Heart left ventricle (tissue), 13 donors: ENCODE results near the gene FOXN1.

Experiments used
- POLR2A ChIP-seq, 2 donors: fragments of 450-650 bp; IDR thresholded peaks; one replicate each; pipeline ENCODE4 v1.6.1; 2017; ENCODE audit warnings: antibody characterized with exemption in 2 of 2, mild to moderate bottlenecking in 2 of 2, moderate library complexity in 2 of 2
- TF ChIP-seq, protein P1 (sequence below), 12 donors: fragments of 200-600 bp; sonication (generic) in 4 of 12; IDR thresholded peaks; one replicate each; pipeline versions ENCODE4 v1.5.0 to v1.8.0; 2018 to 2022; ENCODE audit warnings: antibody characterized with exemption in 12 of 12, mild to moderate bottlenecking in 5 of 12
- donor health status: ischemic (EF 13 %, LVEDD 7.1; RV severe dilation, severe dysfunction).
- donor health status: DM: no; HTN: yes; CAD: no.
- donor health status: DM: no; HTN: no; CAD: no.
- donor health status: ischemic (EF 25% LVEDD 6.9; RV normal size, moderate dysfunction).
- donor health status: ischemic (EF 25% LVEDD 5.7; RV mildly dilated, moderate dysfunction).
- donor health status: ischemic (EF 35%, LVEDD 5.7; RV mildly dilated, moderate dysfunction).
- donor health status: nonischemic (EF 11% LVEDD 7.7; RV severe dilation, severe dysfunction).
- donor health status: DM: yes; HTN: yes; CAD: no.
- donor health status: PGD.
- donor health status: ischemic (EF 29% LVEDD 5.4; RV normal size, mild dysfunction).
- donor health status: nonischemic (EF 23%, LVEDD 6.1; RV moderate dilation, normal function).

DNA sequence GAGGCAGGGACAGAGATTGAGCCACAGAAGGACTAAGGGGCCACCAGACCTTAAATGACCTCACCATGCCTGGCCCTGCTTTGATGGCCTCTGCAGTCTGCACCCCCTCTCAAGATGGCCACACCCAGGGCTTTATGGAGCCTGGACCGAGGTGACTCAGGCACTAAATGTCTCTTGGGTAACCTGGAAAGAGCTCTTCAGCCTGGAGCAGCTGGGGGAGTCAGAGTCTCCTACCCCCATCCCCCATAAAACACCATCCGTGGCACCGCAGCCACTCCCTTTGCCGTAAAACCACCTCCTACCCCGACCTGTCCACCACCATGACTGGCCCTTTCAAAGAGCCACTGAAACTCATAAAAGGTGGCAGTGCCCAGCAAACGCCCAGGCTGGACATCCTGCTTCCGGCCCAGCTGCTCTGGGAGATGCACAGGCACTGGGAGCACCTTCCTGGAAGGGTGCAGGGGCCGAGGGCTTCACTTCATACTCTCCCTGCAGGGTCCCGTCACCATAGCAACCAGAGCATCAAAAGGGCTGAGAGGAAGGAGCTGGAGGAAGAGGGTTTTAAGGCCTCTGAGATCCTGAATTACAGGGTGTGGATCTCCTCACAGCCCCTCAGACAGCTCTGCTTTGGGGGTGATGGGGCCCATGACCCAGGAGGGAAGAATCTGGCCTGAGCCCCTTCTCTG lies 22.3 kb downstream of the FOXN1 start:
- TF ChIP-seq, protein P1, sequence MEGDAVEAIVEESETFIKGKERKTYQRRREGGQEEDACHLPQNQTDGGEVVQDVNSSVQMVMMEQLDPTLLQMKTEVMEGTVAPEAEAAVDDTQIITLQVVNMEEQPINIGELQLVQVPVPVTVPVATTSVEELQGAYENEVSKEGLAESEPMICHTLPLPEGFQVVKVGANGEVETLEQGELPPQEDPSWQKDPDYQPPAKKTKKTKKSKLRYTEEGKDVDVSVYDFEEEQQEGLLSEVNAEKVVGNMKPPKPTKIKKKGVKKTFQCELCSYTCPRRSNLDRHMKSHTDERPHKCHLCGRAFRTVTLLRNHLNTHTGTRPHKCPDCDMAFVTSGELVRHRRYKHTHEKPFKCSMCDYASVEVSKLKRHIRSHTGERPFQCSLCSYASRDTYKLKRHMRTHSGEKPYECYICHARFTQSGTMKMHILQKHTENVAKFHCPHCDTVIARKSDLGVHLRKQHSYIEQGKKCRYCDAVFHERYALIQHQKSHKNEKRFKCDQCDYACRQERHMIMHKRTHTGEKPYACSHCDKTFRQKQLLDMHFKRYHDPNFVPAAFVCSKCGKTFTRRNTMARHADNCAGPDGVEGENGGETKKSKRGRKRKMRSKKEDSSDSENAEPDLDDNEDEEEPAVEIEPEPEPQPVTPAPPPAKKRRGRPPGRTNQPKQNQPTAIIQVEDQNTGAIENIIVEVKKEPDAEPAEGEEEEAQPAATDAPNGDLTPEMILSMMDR (IDR thresholded peaks at IDR 0.05), result no peak
- no peak for TF ChIP-seq POLR2A (IDR thresholded peaks at IDR 0.05)
